GM21825 (cell line): ENCODE data around the gene DCAF8L1.
"Not testable (repeated sequence)": the region's sequence is repeated elsewhere in the genome, so short reads cannot be mapped to it uniquely, and the experiment has no call there.

ENCODE experiments used
- ATAC-seq: cut with Tn5 transposase; IDR thresholded peaks from one replicate; pipeline ENCODE4 v1.9.1; 2021; ENCODE audit warnings: mild to moderate bottlenecking, moderate library complexity; ENCODE audit not compliant: unreplicated experiment

The DCAF8L1 gene

GRCh38 chrX:27981349-27981748, at the start of gene DCAF8L1:
Gene DCAF8L1, minus strand, starts transcription at chrX:27981449. Its CDS starts 115 bp downstream, at chrX:27981334.
- ATAC-seq = no peak

DNA sequence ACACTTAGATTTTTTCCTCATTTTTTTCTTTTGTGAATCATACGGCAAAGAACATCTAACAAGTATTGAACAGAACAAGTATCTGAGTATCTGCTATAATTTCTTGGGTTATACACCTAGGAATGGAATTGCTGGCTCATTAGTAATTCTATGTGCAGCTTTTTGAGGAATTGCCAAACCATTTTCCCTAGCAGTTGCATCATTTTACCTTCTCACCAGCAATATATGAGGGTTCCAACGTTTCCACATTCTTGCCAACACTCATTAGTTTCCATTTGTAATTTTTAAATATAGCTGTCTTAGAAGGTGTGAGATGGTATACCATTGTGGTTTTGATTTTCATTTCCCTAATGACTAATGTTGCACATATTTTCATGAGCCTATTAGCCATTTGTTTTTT, 41.1 kb upstream of the DCAF8L1 start:
- ATAC-seq = no peak

DNA sequence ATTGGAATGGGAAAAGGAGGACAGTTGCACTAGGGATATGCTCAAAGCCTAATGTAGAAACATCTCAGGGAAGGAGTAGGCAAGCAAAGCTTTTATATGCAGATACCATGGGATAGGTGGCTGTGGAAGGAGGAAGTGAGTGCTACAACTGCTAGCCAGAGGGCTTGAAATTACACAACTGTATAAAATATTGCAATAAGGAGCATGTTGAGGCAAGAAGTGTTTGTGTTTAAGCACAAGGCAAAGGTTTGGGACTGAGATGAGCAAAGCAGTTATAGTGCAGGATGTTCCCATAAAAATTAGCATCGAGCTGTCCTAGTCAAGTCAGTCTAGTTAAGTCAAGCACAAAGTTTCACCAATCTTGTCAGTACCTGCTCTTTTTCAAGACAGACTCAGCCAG, 35.6 kb upstream of the DCAF8L1 start:
- no peak for ATAC-seq

GRCh38 chrX:28015993-28016392, 34.7 kb upstream of the DCAF8L1 start:
- ATAC-seq = no peak

- no peak for ATAC-seq
Observed at GRCh38 chrX:28010875-28011274, 29.6 kb upstream of the DCAF8L1 start.

- ATAC-seq = no peak
Observed at GRCh38 chrX:27998666-27999065, 17.4 kb upstream of the DCAF8L1 start.

DNA sequence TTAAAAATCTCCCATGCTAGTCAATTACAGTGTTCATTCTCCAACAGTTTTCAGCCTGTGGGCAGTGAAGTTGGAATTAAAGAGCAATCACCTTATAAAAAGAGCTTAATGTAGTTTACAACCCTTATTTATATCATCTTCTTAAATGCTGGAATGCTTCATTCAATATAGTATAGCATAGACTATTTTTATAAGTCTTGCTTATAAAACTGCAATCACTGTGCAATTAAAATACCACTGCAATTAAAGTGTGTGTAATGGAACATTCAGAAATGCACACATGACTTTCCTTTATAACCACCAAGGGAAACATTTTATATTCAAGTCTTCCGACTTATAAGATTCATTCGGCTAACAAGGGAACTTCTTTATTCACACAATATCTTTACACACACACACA, 16.4 kb upstream of the DCAF8L1 start:
- ATAC-seq = no peak

DNA sequence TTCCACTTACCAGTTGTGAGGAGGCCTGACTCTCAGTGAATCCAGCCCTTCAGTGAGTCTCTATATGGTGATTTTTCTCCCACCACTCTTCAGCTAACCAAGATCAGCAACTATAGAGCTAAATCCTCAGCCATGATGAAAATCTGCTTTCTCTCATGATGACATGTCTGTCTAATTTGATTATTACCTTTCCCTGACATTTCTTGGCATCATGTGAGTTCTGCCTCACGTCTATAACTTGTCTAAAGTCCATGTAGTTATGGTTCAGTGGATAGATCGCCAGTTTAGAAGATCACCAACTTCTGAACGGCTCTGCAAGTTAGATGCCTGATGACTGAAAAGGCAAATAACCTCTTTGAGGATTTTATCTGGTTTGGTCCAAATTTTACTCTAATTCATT, 14.9 kb upstream of the DCAF8L1 start:
- ATAC-seq = no peak

- no peak for ATAC-seq
Observed at GRCh38 chrX:27995611-27996010, 14.4 kb upstream of the DCAF8L1 start.

- ATAC-seq = no peak
Observed at GRCh38 chrX:27987862-27988646, 6.8 kb upstream of the DCAF8L1 start.

- not testable (repeated sequence) for ATAC-seq
Observed at GRCh38 chrX:27976934-27977333, 4.3 kb downstream of the DCAF8L1 start.

DNA sequence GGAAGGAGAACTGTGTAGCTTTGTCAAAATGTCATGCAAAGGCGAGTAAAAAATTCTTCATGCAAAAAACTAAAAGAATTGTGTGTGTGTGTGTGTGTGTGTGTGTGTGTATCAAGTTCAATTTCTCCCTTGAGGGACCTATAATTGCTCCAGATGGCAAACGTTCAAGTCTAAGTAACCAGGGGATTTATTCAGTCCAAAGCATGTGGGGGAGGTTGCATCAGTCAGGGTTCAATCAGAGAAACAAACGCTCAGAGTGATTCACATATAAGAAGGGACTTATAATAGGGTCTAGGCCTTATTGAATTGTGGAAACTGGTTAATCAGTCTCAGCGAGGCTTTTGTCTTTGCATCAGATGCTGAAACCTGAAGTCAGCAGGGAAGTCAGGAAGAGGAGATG, 5.0 kb downstream of the DCAF8L1 start:
- ATAC-seq = no peak

DNA sequence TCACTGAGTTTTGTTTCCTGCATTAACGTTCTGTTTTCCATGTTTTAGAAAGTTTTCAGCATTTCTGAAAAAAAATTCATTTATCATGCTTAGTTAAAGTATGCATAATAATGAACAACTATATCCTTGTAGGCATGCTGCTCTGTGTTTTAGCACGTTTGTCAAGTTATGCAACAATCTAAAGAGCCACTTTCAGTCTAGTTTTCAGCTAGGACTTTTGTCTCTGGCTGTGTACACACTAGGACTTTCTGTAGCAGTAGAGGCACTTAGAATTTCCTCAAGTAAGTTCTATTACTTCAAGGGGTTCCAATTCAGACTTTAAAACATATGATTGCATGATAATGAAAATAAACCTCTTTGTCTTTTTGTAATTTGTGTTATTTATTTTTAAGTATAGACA, 12.4 kb downstream of the DCAF8L1 start:
- ATAC-seq = no peak

DNA sequence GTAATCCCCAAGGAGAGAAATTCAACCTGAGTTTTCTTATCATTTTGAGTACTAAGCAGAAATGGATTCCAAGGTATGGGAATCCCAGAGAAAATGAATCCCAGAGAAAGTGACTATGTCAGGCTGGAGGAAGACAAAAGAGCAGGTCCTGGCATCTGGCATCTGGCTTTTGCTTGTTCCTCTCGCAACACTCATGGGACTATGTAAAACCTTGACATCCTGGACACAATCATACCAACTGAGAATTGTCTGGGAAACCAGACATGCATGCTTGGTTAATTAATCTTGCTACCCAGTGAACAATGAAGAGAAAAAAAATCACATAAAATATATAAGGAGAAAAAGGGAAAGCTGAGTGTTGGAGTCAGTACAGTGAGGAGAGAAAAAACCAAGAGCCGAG, 12.9 kb downstream of the DCAF8L1 start:
- ATAC-seq = no peak

- no peak for ATAC-seq
Observed at GRCh38 chrX:27966955-27967354, 14.3 kb downstream of the DCAF8L1 start.

DNA sequence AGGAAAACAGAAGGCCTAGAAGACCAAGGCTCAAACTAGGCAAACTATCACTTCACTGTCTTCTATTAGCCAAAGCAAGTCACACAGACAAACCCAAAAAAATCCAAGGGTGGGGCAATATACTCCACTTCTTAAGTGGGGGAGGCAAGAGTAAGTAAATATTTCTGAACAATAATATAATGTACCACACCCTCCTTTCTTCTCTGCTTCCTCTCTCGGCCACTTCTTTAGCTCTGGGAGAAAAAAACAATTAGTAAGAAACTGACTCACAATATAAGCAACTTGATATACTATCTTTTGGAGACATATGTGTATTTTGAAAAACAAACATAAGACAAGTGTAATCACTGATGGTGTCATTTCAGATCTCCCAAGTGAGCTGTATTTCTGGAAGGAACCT, 14.8 kb downstream of the DCAF8L1 start:
- ATAC-seq = no peak

DNA sequence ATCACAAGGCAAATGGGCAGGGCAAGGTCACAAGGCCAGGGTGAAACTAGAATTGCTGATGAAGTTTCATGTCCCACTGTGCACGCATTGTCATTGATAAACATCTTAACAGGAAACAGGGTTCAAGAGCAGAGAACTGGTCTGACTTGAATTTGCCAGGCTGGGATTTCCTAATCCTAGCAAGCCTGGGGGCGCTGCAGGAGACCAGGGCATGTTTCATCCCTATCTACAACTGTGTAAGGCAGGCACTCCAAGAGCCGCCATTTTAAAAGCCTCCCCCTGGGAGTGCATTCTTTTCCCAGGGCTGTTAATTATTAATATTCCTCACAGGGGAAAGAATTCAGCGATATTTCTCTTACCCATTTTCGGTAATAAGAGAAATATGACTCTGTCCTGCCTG, 15.9 kb downstream of the DCAF8L1 start:
- ATAC-seq = not testable (repeated sequence)

DNA sequence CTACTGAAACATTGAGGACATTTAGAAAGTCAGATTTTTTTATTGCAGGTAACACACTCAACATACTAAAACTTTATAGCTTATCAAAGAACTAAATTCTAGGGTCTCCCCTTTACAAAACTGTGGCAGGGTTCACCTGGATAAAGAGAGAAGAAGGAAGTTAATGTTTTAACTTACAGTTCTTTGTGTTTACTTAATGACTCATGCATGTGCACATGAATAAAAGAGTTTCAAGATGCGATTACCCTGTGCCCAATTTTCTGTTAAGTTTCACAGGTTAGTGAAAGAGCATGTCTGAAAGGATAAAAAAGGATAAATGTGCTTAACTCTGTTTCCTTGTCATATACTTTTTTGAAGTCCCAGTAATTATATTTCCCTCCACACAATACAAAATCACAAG, 16.8 kb downstream of the DCAF8L1 start:
- no peak for ATAC-seq

DNA sequence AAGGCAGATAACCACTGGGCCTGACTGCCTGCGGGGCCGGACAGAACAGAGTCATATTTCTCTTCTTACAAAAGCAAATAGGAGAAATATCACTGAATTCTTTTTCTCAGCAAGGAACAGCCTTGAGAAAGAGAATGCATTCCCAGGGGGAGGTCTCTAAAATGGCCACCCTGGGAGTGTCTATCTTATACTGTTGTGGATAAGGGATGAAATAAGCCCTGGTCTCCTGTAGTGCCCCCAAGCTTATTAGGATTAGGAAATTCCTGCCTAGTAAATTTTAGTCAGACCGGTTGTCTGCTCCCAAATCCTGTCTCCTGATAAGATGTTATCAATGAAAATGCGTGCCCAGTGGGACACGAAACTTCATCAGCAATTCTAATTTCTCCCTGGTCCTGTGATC, 20.8 kb downstream of the DCAF8L1 start:
- ATAC-seq = not testable (repeated sequence)

GRCh38 chrX:27953171-27953570, 28.1 kb downstream of the DCAF8L1 start:
- no peak for ATAC-seq

- ATAC-seq = no peak
Observed at GRCh38 chrX:27933361-27933760, 47.9 kb downstream of the DCAF8L1 start.
